GM12891 (cell line): Measurements from ENCODE around the gene ATG4B.

Experiments used
- PAX5 ChIP-seq: IDR thresholded peaks from 2 replicates; pipeline ENCODE4 v1.6.1; 2011; ENCODE audit warnings: low read length, moderate library complexity, mild to moderate bottlenecking; ENCODE audit not compliant: insufficient read depth, severe bottlenecking
- POLR2A ChIP-seq: IDR thresholded peaks from 2 replicates; pipeline ENCODE4 v1.6.1; 2011; ENCODE audit warnings: low read depth, low read length, control low read depth
- POLR2AphosphoS5 ChIP-seq: IDR thresholded peaks from 2 replicates; pipeline ENCODE4 v1.6.1; 2011; ENCODE audit warnings: low read depth, low read length, control low read depth
- POU2F2 ChIP-seq: IDR thresholded peaks from 2 replicates; pipeline ENCODE4 v1.6.1; 2011; ENCODE audit warnings: low read depth, mild to moderate bottlenecking, control low read depth, low read length, moderate library complexity
- SPI1 ChIP-seq: IDR thresholded peaks from 2 replicates; pipeline ENCODE4 v1.6.1; 2011; ENCODE audit warnings: low read depth, low read length, control low read depth
- TAF1 ChIP-seq: IDR thresholded peaks from 2 replicates; pipeline ENCODE4 v1.6.1; 2011; ENCODE audit warnings: low read depth, low read length, control low read depth

DNA sequence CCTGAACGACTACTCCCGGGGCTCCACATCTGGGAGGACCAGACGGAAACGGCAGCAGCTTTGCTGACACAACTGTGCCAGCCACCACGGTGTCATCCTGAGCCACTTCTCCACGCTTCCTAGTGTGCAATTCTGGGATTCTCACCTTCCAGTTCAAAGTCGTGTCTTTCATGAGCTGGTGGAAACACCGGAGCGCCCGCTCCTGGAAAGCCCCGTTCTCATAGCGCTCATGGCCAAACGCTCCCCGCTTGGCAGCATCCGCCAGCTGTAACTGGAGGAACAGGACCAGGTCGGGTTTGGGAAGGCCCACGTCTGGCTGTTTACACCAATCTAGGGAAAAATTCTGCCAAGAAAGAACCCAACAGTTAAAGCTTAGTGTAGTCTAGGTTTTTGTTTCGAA, 40.8 kb downstream of the ATG4B start:
- TF ChIP-seq POLR2A: no peak
- TF ChIP-seq POLR2AphosphoS5: no peak
- no peak for TF ChIP-seq TAF1
- TF ChIP-seq POU2F2: no peak
- no peak for TF ChIP-seq SPI1
- no peak for TF ChIP-seq PAX5
